Upper lobe of left lung (tissue), 4 donors: ENCODE measurements around the gene DENND5A.

Source experiments
- CTCF ChIP-seq, 6 experiments: fragments of 450-650 bp in 4 of 6; fragments of 200-600 bp in 2 of 6; sonication (generic) in 2 of 6; IDR thresholded peaks; one replicate each; pipeline ENCODE4 v1.5.1; 2016 to 2019; ENCODE audit warnings: antibody characterized with exemption in 6 of 6
- EP300 ChIP-seq, 4 donors: sonication (generic); formaldehyde crosslinking; IDR thresholded peaks; one replicate each; pipeline ENCODE4 v1.5.1; 2017; ENCODE audit warnings: antibody characterized with exemption in 4 of 4, control low read depth in 2 of 4
- POLR2A ChIP-seq, 4 donors: fragments of 450-650 bp; IDR thresholded peaks; one replicate each; pipeline ENCODE4 v1.5.1; 2016 to 2017; ENCODE audit warnings: antibody characterized with exemption in 4 of 4, mild to moderate bottlenecking in 2 of 4
- POLR2AphosphoS5 ChIP-seq, 2 donors: sonication (generic); formaldehyde crosslinking; IDR thresholded peaks; one replicate each; pipeline ENCODE4 v1.5.1; 2017; ENCODE audit warnings: antibody characterized with exemption in 2 of 2

GRCh38 chr11:9301720-9302119 is 36.6 kb upstream of the DENND5A start:
- no peak for TF ChIP-seq CTCF (IDR thresholded peaks at IDR 0.05)
- TF ChIP-seq POLR2AphosphoS5 (IDR thresholded peaks at IDR 0.05): no peak
- TF ChIP-seq POLR2A (IDR thresholded peaks at IDR 0.05): no peak
- TF ChIP-seq EP300 (IDR thresholded peaks at IDR 0.05): no peak
